HUDEP-2 (cell line): Measurements from ENCODE around the gene COL21A1.

Experiments
- DNase-seq, 76 experiments: peaks; one replicate each; lab custom pipeline; 2025; ENCODE audit not compliant: unreplicated experiment in 76 of 76; lab: John Stamatoyannopoulos, UW

COL21A1 gene

DNA sequence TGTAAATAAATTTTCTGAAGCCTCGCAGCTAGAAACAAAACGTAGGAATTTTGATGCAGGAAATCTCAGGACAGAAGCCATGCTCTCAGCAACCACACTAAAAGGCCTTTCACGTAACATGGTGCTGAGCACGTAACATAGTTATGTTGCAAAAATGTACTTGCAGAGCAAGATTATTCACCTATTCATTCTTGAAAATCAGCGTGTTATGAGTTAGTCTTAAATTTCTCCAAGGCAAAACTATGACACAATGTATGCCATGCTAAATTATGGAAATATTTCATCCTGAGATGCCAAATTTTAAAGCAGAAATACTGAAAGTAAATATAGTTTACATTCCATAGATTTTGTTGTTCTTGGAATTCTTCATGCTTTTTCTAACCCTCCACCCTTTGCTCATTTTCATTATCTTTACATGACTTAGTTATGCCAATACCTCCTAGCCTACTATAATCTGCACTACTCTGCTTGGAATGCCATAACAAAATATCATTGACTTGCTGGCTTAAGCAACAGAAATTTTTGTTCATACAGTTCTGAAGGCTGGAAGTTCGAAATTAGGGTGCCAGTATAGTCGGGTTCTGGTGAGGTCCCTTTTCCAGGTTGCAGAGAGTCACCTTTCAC, 192.2 kb downstream of the COL21A1 start:
- no peak for DNase-seq

DNA sequence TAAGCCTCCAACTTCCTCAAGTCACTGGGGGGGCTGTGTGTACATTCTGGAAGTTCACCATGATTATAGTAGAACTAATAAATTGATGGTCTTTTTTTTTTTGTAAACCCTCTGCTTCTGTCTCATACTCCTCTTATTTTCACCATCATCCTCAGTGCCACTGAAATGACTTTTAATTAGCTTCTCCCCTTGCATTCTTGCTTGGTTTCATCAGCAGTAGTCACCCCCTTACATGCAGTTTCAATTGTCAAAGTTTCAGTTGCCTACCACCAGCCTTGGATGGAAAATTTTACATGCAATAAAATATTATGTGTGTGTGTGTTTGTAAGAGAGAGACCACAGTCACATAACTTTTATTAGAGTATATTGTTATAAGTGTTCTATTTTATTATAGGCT, 196.2 kb downstream of the COL21A1 start:
- no peak for DNase-seq

DNA sequence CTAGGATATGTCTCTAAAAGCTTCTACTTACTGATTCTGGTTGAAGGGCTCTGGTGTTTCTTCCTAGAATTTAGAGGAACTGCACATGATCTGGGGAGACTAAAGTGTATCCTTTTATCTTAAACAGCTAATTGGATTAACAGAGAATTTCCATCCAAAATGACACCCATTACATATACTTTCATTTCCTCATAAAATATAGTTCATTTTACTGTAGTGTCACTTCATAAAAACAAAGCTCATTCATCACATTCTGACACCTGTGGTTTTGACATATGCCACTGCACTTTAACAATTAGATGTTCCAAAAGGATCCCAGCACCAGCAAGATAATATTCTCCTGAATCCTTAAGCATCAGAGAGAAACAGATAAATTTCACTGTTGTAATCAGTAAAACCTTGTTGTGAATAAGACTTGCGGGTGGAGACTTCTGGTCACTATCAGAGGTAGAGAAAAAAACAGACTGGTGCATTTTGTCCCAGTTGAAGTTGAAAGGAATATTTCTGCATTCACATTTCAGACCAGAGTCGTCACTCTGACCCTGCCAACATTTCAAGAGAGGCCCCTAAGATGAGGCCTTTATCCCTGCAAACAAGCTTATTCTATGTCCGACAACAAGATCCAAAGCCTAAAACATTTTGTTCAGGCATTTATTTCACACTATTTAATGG, 196.7 kb downstream of the COL21A1 start:
- DNase-seq, result no peak

DNA sequence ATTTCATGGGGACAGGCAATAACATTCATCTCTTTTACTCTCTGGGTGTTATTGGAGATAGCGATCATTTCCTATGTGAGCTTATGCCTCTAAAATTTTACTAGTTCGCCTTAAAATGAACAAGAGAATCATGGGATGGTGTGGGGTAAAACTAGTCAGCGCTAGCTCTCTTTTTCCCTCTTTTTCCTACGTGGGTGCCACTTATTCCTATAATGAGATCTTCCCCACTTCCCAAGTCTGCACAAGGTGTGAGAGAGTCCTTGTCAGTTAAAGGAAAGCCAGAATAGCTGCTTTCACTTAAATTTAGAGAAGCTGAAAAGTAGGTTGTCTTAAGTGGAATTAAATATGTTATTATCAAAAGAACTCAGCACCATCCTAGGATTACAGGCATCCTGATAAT, 198.8 kb downstream of the COL21A1 start:
- DNase-seq, result no peak

DNA sequence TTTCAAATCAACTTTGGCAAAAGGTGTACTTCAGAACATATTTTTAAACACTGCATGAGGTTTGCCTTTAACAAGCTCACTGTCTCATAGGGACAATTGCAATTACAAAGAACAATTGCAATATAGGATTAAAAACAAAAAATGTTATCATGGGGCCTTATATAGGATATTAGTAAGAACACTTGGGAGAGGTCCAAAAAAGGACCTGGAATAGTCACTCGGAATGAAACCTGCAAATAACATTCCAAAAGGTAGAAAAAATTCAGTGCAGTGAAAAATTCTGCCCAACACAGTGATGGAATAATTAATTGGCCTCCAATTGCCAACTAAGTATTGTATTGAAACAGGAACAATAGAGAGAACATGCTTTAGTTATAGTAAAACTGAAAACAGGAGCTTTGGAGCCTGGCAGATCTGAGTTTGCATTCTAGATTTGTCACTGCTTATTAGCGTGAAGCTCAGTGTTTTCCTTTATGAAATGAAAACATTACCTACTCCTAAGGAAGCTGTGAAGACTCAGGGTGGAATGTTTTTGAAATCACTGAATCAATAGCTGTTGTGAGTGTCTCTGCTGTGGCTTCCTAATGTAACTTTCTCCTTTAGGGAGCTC, 199.3 kb downstream of the COL21A1 start:
- DNase-seq, result no peak

DNA sequence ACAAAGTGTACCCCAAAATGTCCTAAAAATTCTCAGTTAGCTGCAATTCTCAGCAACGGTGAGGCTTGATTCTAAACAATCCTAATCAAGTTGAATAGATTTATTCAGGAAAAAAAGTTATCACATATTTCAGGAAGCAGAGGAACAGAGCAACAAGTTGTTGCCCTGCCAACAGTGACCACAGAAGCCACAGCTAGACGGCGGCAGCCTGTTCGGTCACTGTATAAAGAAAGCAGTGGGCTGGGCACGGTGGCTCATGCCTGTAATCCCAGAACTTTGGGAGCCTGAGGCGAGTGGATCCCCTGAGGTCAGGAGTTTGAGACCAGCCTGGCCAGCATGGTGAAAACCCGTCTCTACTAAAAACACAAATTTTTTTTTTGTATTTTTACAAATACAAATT, 200.8 kb downstream of the COL21A1 start:
- DNase-seq, result no peak

- DNase-seq, result no peak
These were observed 203.6 kb downstream of the COL21A1 start for GRCh38 chr6:56043761-56044160.

GRCh38 chr6:56043076-56043475, 204.3 kb downstream of the COL21A1 start:
- DNase-seq, result no peak

- DNase-seq, result no peak
These were observed 205.8 kb downstream of the COL21A1 start for GRCh38 chr6:56041591-56041990.

- no peak for DNase-seq
These were observed 206.5 kb downstream of the COL21A1 start for GRCh38 chr6:56040889-56041301.

DNA sequence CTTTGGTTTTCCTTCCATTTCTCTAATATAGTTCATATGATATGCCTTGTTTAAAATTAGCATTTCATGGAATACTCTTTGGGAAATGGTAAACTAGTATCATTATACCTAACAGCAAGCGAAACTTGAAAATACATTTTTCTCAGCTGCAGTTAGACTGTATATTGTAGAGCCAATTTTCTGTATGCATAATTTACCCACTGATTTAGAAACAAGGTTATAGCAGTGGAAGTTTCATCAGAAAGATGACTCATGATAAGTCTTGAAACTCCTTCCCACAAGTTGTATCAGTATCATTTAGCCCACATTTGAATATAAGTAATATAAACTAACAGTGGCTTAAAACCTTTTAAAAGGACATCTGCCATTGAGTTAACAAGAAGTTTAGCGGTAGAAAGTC, 207.2 kb downstream of the COL21A1 start:
- DNase-seq, result no peak

DNA sequence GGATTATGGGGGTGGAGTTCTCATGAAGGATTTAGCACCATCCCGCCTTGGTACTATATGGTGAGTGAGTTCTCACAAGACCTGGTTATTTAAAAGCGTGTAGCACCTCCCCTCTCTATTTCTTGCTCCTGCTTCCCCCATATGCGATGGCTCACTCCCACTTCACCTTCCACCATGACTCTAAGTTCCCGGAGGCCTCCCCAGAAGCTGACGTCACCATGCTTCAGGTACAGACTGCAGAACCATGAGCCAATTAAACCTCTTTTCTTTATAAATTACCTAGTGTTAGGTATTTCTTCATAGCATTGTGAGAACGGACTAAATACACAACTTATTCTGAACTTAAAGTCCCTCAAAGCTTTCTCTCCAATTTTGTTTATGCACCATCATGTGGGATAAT, 208.6 kb downstream of the COL21A1 start:
- DNase-seq, result no peak

DNA sequence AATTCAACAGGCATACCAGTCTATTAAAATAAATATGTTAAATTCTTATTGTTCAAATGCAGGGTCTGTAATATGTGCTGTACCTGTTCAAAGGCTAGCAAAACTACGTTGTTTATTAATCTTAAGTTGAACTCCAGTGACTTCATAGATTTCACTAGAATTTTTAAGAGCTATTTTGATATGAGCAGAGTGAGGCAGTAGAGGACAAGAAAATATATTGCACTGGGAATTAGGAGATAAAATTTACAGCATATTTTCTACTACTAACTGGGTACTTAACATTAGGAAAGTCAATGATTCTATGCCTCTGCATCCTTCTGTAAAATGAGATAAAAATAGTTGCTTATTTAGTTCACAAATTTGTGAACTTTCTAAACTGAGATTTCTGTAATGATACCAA, 209.8 kb downstream of the COL21A1 start:
- no peak for DNase-seq

DNA sequence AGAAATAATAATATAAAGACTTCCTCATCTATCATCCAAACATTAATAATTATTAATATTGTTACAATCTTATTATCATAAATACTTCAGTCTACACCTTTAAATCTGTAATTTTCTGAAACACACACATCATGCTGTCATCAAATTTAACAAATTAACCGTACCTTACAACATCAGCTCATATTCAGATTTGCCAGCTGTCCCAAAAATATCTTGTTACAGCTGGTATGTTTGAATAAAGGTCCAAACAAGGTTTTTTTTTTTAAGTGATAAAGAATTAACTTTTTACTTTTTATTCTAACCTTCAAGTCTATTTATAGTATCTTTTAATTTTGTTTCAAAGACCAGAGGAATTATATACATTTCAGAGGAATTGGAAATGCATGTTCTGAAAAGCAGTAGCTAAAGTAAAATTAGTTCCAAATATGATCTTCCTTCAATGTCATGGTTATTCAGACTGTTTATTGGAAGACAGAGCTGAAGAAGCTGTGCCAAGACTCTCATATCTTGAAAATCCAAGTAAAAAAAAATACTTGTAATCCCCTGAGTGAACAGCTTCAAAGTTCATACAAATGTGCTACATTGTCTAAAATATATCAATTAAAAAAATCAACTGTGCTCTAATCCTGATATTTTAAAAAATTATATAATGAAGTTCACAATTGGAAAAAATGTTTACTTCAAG, 210.3 kb downstream of the COL21A1 start:
- DNase-seq, result no peak

GRCh38 chr6:56033401-56033800, 214.0 kb downstream of the COL21A1 start:
- DNase-seq, result no peak

GRCh38 chr6:56032715-56033260, 214.6 kb downstream of the COL21A1 start:
- DNase-seq, result no peak

DNA sequence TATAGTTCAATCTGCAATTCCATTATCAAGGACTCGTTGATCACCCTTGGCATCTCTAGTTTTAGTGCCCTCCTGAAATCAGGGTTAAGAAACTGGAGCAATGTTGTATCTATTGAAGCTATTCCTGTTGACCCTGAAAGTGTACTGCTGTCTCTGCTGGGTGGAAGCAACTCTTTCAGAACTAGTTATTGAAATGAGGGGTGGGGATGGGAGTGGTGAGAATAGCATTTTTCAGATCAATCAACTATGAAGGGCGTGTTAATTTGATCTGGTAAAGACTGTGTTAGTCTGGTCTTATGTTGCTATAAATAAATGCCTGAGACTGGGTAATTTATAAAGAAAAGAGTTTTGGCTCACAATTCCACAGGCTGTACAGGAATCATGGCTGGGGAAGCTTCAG, 219.5 kb downstream of the COL21A1 start:
- DNase-seq, result no peak

DNA sequence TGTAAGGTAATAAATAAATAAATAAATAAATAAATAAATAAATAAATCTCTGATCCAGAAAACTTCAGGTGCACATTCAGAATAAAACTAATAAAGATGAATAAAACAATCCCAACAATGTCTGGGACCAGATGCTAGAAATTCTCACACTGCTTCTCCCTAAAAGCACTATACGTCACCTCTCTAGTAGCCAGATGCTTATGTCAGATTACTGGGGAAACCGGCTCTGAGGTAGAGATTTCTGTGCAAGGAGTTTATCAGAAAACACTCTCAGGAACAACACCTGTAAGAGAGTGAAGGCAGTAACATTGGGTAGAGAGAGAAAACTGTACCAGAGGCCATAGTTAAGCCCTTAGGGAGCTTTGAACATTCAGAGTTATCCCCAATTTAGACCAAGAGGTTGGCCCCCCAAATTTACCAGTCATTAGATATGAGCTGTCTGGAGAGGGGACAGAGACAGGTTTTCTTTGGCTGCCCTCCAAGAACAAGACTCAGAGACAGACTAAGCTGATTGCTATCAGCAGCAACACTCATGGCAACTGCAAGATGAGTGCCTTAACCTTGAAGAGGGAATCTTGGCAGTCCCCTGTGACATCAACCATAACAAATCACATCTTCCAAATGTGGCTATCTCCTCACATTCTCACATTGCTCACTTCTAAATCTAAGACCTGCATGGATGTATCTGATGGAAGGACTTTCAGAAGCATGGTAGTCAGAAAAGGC, 220.8 kb downstream of the COL21A1 start:
- DNase-seq, result peak in 3 of 76 experiments; percentile 9 to 11 (median 10)

- no peak for DNase-seq
These were observed 221.6 kb downstream of the COL21A1 start for GRCh38 chr6:56025795-56026194.

DNA sequence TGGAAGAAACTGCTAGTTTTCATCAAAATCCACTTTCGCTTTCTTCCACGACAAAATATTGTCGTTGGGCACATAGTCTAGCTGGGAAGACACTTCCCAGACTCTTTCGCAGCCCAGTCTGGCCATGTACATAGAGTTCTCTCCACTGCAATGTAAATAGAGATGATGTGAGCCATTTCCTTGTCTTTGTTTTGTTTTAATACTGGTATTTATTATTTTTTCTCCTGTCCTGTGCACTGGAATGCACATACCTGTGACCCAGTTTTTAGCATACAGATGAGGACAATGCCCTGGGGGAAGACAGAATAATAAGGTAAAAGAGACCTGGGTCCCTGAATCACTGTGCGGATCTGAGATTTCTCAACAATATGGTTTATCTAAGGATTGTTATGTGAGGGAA, 222.4 kb downstream of the COL21A1 start:
- DNase-seq, result no peak

DNA sequence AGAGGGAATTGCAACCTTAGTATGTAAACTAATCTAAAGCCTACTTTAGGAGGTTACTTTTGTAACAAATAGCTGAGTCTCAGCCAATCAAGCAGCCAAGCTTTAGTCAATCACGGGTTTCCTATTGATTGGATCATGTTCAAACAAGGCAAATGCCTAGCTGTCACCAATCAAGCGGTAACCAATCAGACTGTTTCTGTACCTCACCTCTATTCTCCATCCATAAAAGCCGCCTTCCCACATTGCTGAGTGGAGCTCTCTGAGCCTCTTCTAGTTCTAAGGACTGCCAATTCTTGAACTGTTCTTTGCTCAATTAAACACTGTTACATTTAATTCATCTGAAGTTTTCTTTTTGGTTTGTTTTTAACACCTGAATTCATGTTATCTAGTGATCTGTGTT, 223.6 kb downstream of the COL21A1 start:
- no peak for DNase-seq
